ENCODE measurements around the gene KRTAP13-3.

KRTAP13-3 gene

GRCh38 chr21:30395731-30396130, 30.0 kb downstream of the KRTAP13-3 start, which contains the start of gene KRTAP13-1:
Gene KRTAP13-1, plus strand, starts transcription at chr21:30396031. Its CDS starts 56 bp downstream, at chr21:30396087.
- H3K36me3 Mint-ChIP-seq (ENCODE audit: low read depth), result no peaks in the 10 kb centered on the region
- no peak within 1 kb of the TSS for H3K4me3 Mint-ChIP-seq
- ATAC-seq, result no peak
- no peak for DNase-seq
- H3K27ac Mint-ChIP-seq, result no peak within 1 kb of the TSS
- no peaks in the 10 kb centered on the region for H3K4me1 Mint-ChIP-seq
- H3K9me3 Mint-ChIP-seq, result no peaks in the 10 kb centered on the region
- peaks cover 3% of the 10 kb centered on the region for H3K27me3 Mint-ChIP-seq

DNA sequence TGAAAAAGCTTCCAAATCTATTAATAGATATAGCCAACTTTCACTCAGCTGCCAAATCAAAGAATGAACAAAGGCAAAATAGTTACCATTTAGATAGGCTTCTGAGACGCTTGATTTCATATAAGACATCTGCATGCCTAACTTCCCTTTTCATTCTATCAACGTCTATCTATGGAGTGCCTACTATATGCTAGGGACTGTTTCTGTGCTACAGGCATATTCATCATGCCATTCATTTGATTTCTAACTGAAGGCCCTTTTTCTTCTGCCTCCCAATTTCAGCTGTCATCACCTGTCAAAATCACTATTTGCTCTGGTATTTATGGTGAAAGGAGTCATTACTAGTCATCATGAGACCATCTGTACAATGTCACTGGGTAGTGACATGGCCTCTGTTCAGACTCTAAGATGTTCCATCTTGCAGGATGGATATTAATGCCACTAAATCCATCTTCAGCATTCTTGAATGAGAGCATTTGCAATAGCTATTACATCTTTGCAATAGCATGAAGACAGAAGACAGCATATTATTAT, 34.2 kb downstream of the KRTAP13-3 start:
- DNase-seq, result no peak
- Mint-ChIP-seq H3K27ac (no peak overlapping the region), H3K36me3 (ENCODE audit: low read depth) (no peaks in the 10 kb centered on the region), H3K4me1 (no peaks in the 10 kb centered on the region), H3K4me3 (no peak overlapping the region), H3K9me3 (peaks cover 4% of the 10 kb centered on the region), H3K27me3 (no peaks in the 10 kb centered on the region)
- no peak for ATAC-seq

- ATAC-seq (no peak), DNase-seq (no peak)
- no peaks in the 10 kb centered on the region for H3K4me1 Mint-ChIP-seq
- no peaks in the 10 kb centered on the region for H3K36me3 Mint-ChIP-seq (ENCODE audit: low read depth)
- no peaks in the 10 kb centered on the region for H3K9me3 Mint-ChIP-seq
- H3K27ac Mint-ChIP-seq, result no peak overlapping the region
- peaks cover 2% of the 10 kb centered on the region for H3K27me3 Mint-ChIP-seq
- H3K4me3 Mint-ChIP-seq, result no peak overlapping the region
Measured at GRCh38 chr21:30382201-30382600, 43.5 kb downstream of the KRTAP13-3 start.

All from activated naive CD8-positive, alpha-beta T cell treated with anti-CD3 and anti-CD28 coated beads, Interleukin-2, amount 50 U/mL, for 24 hours (primary cell).